A549 (cell line): ENCODE data around the gene PARP9.

Source experiments
- BHLHE40 ChIP-seq: IDR thresholded peaks from 2 replicates; pipeline ENCODE4 v1.6.1; 2012; ENCODE audit warnings: low read depth, low read length, inconsistent platforms
- CTCF ChIP-seq: fragments of >200 bp; sonication (Bioruptor Twin); formaldehyde crosslinking; IDR thresholded peaks from 3 replicates; pipeline ENCODE4 v1.5.1; 2016
- ESRRA ChIP-seq: fragments of 150-350 bp; IDR thresholded peaks from 2 replicates; pipeline ENCODE4 v1.6.1; 2014; ENCODE audit warnings: mild to moderate bottlenecking, low read length, borderline replicate concordance
- FOSL2 ChIP-seq, 2 experiments: fragments of 450-650 bp in 1 of 2; fragments of >200 bp in 1 of 2; sonication (Bioruptor Twin) in 1 of 2; formaldehyde crosslinking; IDR thresholded peaks; 2 replicates each; pipeline versions ENCODE4 v1.5.0 to v1.6.1; 2016 to 2020; ENCODE audit warnings: mild to moderate bottlenecking in 1 of 2, moderate library complexity in 1 of 2
- HEYL ChIP-seq: fragments of 250-450 bp; sonication (Bioruptor Pico); IDR thresholded peaks from 2 replicates; pipeline ENCODE4 v1.8.0; 2021; ENCODE audit warnings: mild to moderate bottlenecking, moderate library complexity
- JUNB ChIP-seq: fragments of >200 bp; sonication (Bioruptor Twin); formaldehyde crosslinking; IDR thresholded peaks from 2 replicates; pipeline ENCODE4 v1.6.1; 2016
- MAFK ChIP-seq: fragments of 450-650 bp; IDR thresholded peaks from 2 replicates; pipeline ENCODE4 v1.6.1; 2014; ENCODE audit not compliant: partially characterized antibody
- NR3C1 ChIP-seq: fragments of >200 bp; sonication (Bioruptor Twin); formaldehyde crosslinking; IDR thresholded peaks from 3 replicates; pipeline ENCODE4 v1.6.1; 2017
- PBX3 ChIP-seq: IDR thresholded peaks from 2 replicates; pipeline ENCODE4 v1.6.1; 2012
- PHF8 ChIP-seq: fragments of 200-600 bp; sonication (generic); IDR thresholded peaks from 2 replicates; pipeline ENCODE4 v1.6.1; 2016; ENCODE audit warnings: low read depth, mild to moderate bottlenecking, antibody characterized with exemption, moderate library complexity, borderline replicate concordance
- POLR2A ChIP-seq: IDR thresholded peaks from 2 replicates; pipeline ENCODE4 v1.6.1; 2012; ENCODE audit warnings: mild to moderate bottlenecking, low read length
- RNF2 ChIP-seq: fragments of 200-600 bp; sonication (generic); IDR thresholded peaks from 2 replicates; pipeline ENCODE4 v1.6.1; 2016; ENCODE audit warnings: low read depth, mild to moderate bottlenecking, antibody characterized with exemption, moderate library complexity, borderline replicate concordance
- SMC3 ChIP-seq: fragments of >200 bp; sonication (Bioruptor Twin); formaldehyde crosslinking; IDR thresholded peaks from 3 replicates; pipeline ENCODE4 v1.6.1; 2018; ENCODE audit warnings: inconsistent platforms
- USF2 ChIP-seq: fragments of 450-650 bp; IDR thresholded peaks from 2 replicates; pipeline ENCODE4 v1.6.1; 2014; ENCODE audit warnings: antibody characterized with exemption

- TF ChIP-seq SMC3 = no peak
- no peak for TF ChIP-seq JUNB
- TF ChIP-seq POLR2A = no peak
- no peak for TF ChIP-seq CTCF
- TF ChIP-seq PBX3 = no peak
- TF ChIP-seq ESRRA = no peak
- TF ChIP-seq BHLHE40 = no peak
- TF ChIP-seq MAFK = peak; percentile 38
- TF ChIP-seq FOSL2 (IDR thresholded peaks at IDR 0.05) = no peak
- no peak for TF ChIP-seq FOSL2 (CRISPR knock-in tag; IDR thresholded peaks at IDR 0.05)
- no peak for TF ChIP-seq NR3C1
- TF ChIP-seq USF2 = no peak
- TF ChIP-seq RNF2 = no peak
- TF ChIP-seq HEYL (CRISPR knock-in tag) = no peak
- TF ChIP-seq PHF8 = no peak
These were observed 8.6 kb downstream of the PARP9 start for GRCh38 chr3:122555275-122556071.
